WTC11 (cell line): ENCODE data around the gene CDK5RAP2. TPM values are rescaled to one million over a fixed set of nuclear protein-coding genes. Genes with fewer than 3 reads are reported as not detected.

Experiments
- ATAC-seq: fragments of 200-7000 bp; cut with Tn5 transposase; 2 replicates; pipeline ENCODE4 v1.10.0; 2021; ENCODE audit warnings: mild to moderate bottlenecking, moderate library complexity
- CTCF ChIA-PET: fragments of 300-600 bp; sonication (Branson Sonifier 250); formaldehyde crosslinking; loops from one replicate; lab custom pipeline; 2021; ENCODE audit warnings: antibody characterized with exemption; lab: Charles Lee
- POLR2A ChIA-PET: fragments of 350-600 bp; sonication (Branson Sonifier 250); formaldehyde crosslinking; loops from one replicate; lab custom pipeline; 2021; ENCODE audit warnings: antibody characterized with exemption; lab: Charles Lee
- DNase-seq: peaks from one replicate; pipeline ENCODE4 v3.0.0; 2021; ENCODE audit warnings: low spot score
- H3K27ac Mint-ChIP-seq: 2 replicates; pipeline ENCODE4 v1.8.0; 2021; ENCODE audit warnings: mixed read lengths
- H3K27me3 Mint-ChIP-seq: 2 replicates; pipeline ENCODE4 v1.8.0; 2021; ENCODE audit warnings: low read depth, mild to moderate bottlenecking, moderate library complexity, mixed read lengths
- H3K36me3 Mint-ChIP-seq: 2 replicates; pipeline ENCODE4 v1.8.0; 2021; ENCODE audit warnings: mixed read lengths
- H3K4me1 Mint-ChIP-seq: 2 replicates; pipeline ENCODE4 v1.8.0; 2022; ENCODE audit warnings: mixed read lengths
- H3K4me3 Mint-ChIP-seq: 2 replicates; pipeline ENCODE4 v1.8.0; 2021; ENCODE audit warnings: mild to moderate bottlenecking, moderate library complexity, mixed read lengths
- H3K9me3 Mint-ChIP-seq: 2 replicates; pipeline ENCODE4 v1.8.0; 2021; ENCODE audit warnings: mixed read lengths
- ATF6 ChIP-seq: sonication (generic); formaldehyde crosslinking; IDR thresholded peaks from 2 replicates; pipeline ENCODE4 v1.8.1; 2023; ENCODE audit warnings: mild to moderate bottlenecking, missing genetic modification reagents
- CREM ChIP-seq: sonication (generic); formaldehyde crosslinking; IDR thresholded peaks from 2 replicates; pipeline ENCODE4 v1.8.1; 2022; ENCODE audit warnings: mild to moderate bottlenecking, missing genetic modification reagents, moderate library complexity
- E2F4 ChIP-seq: sonication (generic); formaldehyde crosslinking; IDR thresholded peaks from 2 replicates; pipeline ENCODE4 v1.8.1; 2022; ENCODE audit warnings: low read depth, mild to moderate bottlenecking, moderate library complexity, missing genetic modification reagents, borderline replicate concordance
- ERG ChIP-seq: fragments of 250-450 bp; sonication (Bioruptor Pico); IDR thresholded peaks from 2 replicates; pipeline ENCODE4 v1.8.0; 2021; ENCODE audit warnings: mild to moderate bottlenecking
- FOXP4 ChIP-seq: sonication (generic); formaldehyde crosslinking; IDR thresholded peaks from 2 replicates; pipeline ENCODE4 v1.8.0; 2022; ENCODE audit warnings: mild to moderate bottlenecking, missing genetic modification reagents
- GABPB1 ChIP-seq: sonication (generic); formaldehyde crosslinking; IDR thresholded peaks from 2 replicates; pipeline ENCODE4 v1.8.1; 2023; ENCODE audit warnings: mild to moderate bottlenecking, missing genetic modification reagents
- GRHL2 ChIP-seq: fragments of 250-450 bp; sonication (Bioruptor Pico); IDR thresholded peaks from 2 replicates; pipeline ENCODE4 v1.8.0; 2022; ENCODE audit warnings: mild to moderate bottlenecking, moderate library complexity; ENCODE audit not compliant: insufficient replicate concordance, severe bottlenecking
- JAZF1 ChIP-seq: fragments of 250-450 bp; sonication (Bioruptor Pico); IDR thresholded peaks from 2 replicates; pipeline ENCODE4 v1.9.0; 2021; ENCODE audit warnings: moderate library complexity, mild to moderate bottlenecking, inconsistent platforms
- MLX ChIP-seq: sonication (generic); formaldehyde crosslinking; IDR thresholded peaks from 2 replicates; pipeline ENCODE4 v1.8.1; 2023; ENCODE audit warnings: mild to moderate bottlenecking, missing genetic modification reagents, moderate library complexity
- NFATC4 ChIP-seq: fragments of 250-450 bp; sonication (Bioruptor Pico); IDR thresholded peaks from 2 replicates; pipeline ENCODE4 v1.9.0; 2021; ENCODE audit warnings: mild to moderate bottlenecking
- NR2C2 ChIP-seq: sonication (generic); formaldehyde crosslinking; IDR thresholded peaks from 2 replicates; pipeline ENCODE4 v1.8.0; 2022; ENCODE audit warnings: mild to moderate bottlenecking, missing genetic modification reagents
- NR3C1 ChIP-seq: sonication (generic); formaldehyde crosslinking; conservative IDR thresholded peaks from 2 replicates; pipeline ENCODE4 v1.8.1; 2023; ENCODE audit warnings: low read depth, mild to moderate bottlenecking, missing genetic modification reagents
- RORB ChIP-seq: fragments of 250-450 bp; sonication (Bioruptor Pico); IDR thresholded peaks from 2 replicates; pipeline ENCODE4 v1.9.0; 2021; ENCODE audit warnings: mild to moderate bottlenecking
- SMAD3 ChIP-seq: sonication (generic); formaldehyde crosslinking; IDR thresholded peaks from 2 replicates; pipeline ENCODE4 v1.8.0; 2022; ENCODE audit warnings: missing genetic modification reagents, mild to moderate bottlenecking, borderline replicate concordance
- TP53 ChIP-seq: sonication (generic); formaldehyde crosslinking; IDR thresholded peaks from 2 replicates; pipeline ENCODE4 v1.8.1; 2023; ENCODE audit warnings: mild to moderate bottlenecking, missing genetic modification reagents
- USF1 ChIP-seq: sonication (generic); formaldehyde crosslinking; IDR thresholded peaks from 2 replicates; pipeline ENCODE4 v1.8.0; 2022; ENCODE audit warnings: mild to moderate bottlenecking, missing genetic modification reagents
- ZNF263 ChIP-seq: sonication (generic); formaldehyde crosslinking; IDR thresholded peaks from 2 replicates; pipeline ENCODE4 v1.8.1; 2022; ENCODE audit warnings: low read depth, mild to moderate bottlenecking, moderate library complexity, missing genetic modification reagents
- ZNF423 ChIP-seq: fragments of 250-450 bp; sonication (Bioruptor Pico); IDR thresholded peaks from 2 replicates; pipeline ENCODE4 v2.1.2; 2022; ENCODE audit warnings: mild to moderate bottlenecking, moderate library complexity
- ZNF425 ChIP-seq: fragments of 250-450 bp; sonication (Bioruptor Pico); conservative IDR thresholded peaks from 2 replicates; pipeline ENCODE4 v1.9.0; 2021; ENCODE audit warnings: mild to moderate bottlenecking
- total RNA-seq: library from RNA; stranded (reverse); gene quantifications from 3 replicates; pipeline ENCODE4 v1.2.3, GENCODE V29; 2021

The CDK5RAP2 gene
- total RNA-seq, 1 experiment from 2014 or later, result 48.3 TPM

GRCh38 chr9:120456218-120456617 is 123.7 kb downstream of the CDK5RAP2 start:
- Mint-ChIP-seq H3K9me3 (no peaks in the 10 kb centered on the region), H3K27ac (peak overlapping the region; percentile 65), H3K4me3 (no peak overlapping the region), H3K4me1 (peaks cover 14% of the 10 kb centered on the region), H3K36me3 (peaks cover 19% of the 10 kb centered on the region), H3K27me3 (no peaks in the 10 kb centered on the region)
- DNase-seq (no peak), ATAC-seq (peak; percentile 60)
- no peak for TF ChIP-seq NFATC4 (CRISPR knock-in tag)
- no peak for TF ChIP-seq ERG
- TF ChIP-seq USF1, result no peak
- TF ChIP-seq SMAD3, result no peak
- no peak for TF ChIP-seq RORB (CRISPR knock-in tag)
- CTCF ChIA-PET, result no interaction called here
- POLR2A ChIA-PET, result no interaction called here

GRCh38 chr9:120454467-120454866 is 125.5 kb downstream of the CDK5RAP2 start:
- TF ChIP-seq FOXP4 (no peak), ZNF423 (no peak)
- no peaks in the 10 kb centered on the region for H3K9me3 Mint-ChIP-seq
- ChIA-PET POLR2A (no interaction called here), CTCF (interaction anchor here (1.4 kb wide), 1 partner anchor 23 kb away, joined by 3 read pairs; no protein-coding TSS in a partner anchor)
- H3K36me3 Mint-ChIP-seq, result peaks cover 16% of the 10 kb centered on the region
- peaks cover 14% of the 10 kb centered on the region for H3K4me1 Mint-ChIP-seq
- ATAC-seq, result no peak
- H3K27ac Mint-ChIP-seq, result peak overlapping the region; percentile 79; the same call in 1 of the 2 replicates
- no peak overlapping the region for H3K4me3 Mint-ChIP-seq
- H3K27me3 Mint-ChIP-seq, result no peaks in the 10 kb centered on the region
- no peak for DNase-seq

- H3K9me3 Mint-ChIP-seq, result no peaks in the 10 kb centered on the region
- TF ChIP-seq ZNF263 (CRISPR knock-in tag) (no peak), MLX (CRISPR knock-in tag) (no peak), ZNF425 (CRISPR knock-in tag) (no peak), NR2C2 (CRISPR knock-in tag) (no peak), TP53 (no peak), GABPB1 (CRISPR knock-in tag) (no peak), JAZF1 (CRISPR knock-in tag) (no peak), SMAD3 (no peak), NFATC4 (CRISPR knock-in tag) (no peak), GRHL2 (CRISPR knock-in tag) (no peak), CREM (CRISPR knock-in tag) (no peak), E2F4 (CRISPR knock-in tag) (no peak), ATF6 (CRISPR knock-in tag) (no peak), NR3C1 (no peak)
- no peak overlapping the region for H3K27ac Mint-ChIP-seq
- CTCF ChIA-PET, result interaction anchor here (1.4 kb wide), 1 partner anchor 24 kb away, joined by 3 read pairs; no protein-coding TSS in a partner anchor
- ATAC-seq, result no peak
- POLR2A ChIA-PET, result no interaction called here
- H3K36me3 Mint-ChIP-seq, result peaks cover 16% of the 10 kb centered on the region
- H3K27me3 Mint-ChIP-seq, result no peaks in the 10 kb centered on the region
- peaks cover 14% of the 10 kb centered on the region for H3K4me1 Mint-ChIP-seq
- H3K4me3 Mint-ChIP-seq, result no peak overlapping the region
- no peak for DNase-seq
Measured at GRCh38 chr9:120453792-120454191, 126.2 kb downstream of the CDK5RAP2 start.
